Endothelial cell of umbilical vein (primary cell): Measurements from ENCODE around the gene SLC1A7. TPM values are rescaled to one million over a fixed set of nuclear protein-coding genes. Genes with fewer than 3 reads are reported as not detected.

ENCODE experiments used
- BruUV-seq: library from RNA; stranded (reverse); fragments of 400-500 nt; replicated peaks from 2 replicates; lab custom pipeline; 2021; lab: Mats Ljungman, UMichigan
- CTCF ChIA-PET: fragments of 300-600, 350-600 bp; sonication (Branson Sonifier 250); formaldehyde crosslinking; loops from one replicate; lab custom pipeline; 2021; ENCODE audit warnings: antibody characterized with exemption, inconsistent platforms; lab: Charles Lee
- POLR2A ChIA-PET: fragments of 300-600, 350-600 bp; sonication (Branson Sonifier 250); formaldehyde crosslinking; loops from one replicate; lab custom pipeline; 2021; ENCODE audit warnings: antibody characterized with exemption, inconsistent platforms; lab: Charles Lee
- DNase-seq: peaks from one replicate; pipeline ENCODE4 v3.0.0-alpha.2; 2011; ENCODE audit warnings: low read depth, low spot score
- FAIRE-seq: peaks from 2 replicates; lab custom pipeline; 2011; peaks lifted over from hg19 to GRCh38; lab: Jason Lieb, UNC
- H2AFZ ChIP-seq: 2 replicates; pipeline ENCODE4 v1.6.0; 2012; ENCODE audit warnings: low read depth, low read length, control low read depth, inconsistent platforms
- H3K27ac ChIP-seq: 2 replicates; pipeline ENCODE4 v1.5.1; 2011; ENCODE audit warnings: low read depth, mild to moderate bottlenecking, control low read depth, low read length, moderate library complexity; ENCODE audit not compliant: insufficient read depth
- H3K27me3 ChIP-seq, 2 experiments: 2 replicates each; pipeline versions ENCODE4 v1.6.0 to v1.6.1; 2011; ENCODE audit warnings: low read length in 2 of 2, mixed read lengths in 1 of 2; ENCODE audit not compliant: control insufficient read depth in 2 of 2, insufficient read depth in 2 of 2
- H3K36me3 ChIP-seq, 2 experiments: 2 replicates in 1 of 2; 3 replicates in 1 of 2; pipeline ENCODE4 v1.5.1; 2011; ENCODE audit warnings: low read length in 2 of 2, mild to moderate bottlenecking in 1 of 2, moderate library complexity in 1 of 2; ENCODE audit not compliant: control insufficient read depth in 2 of 2, insufficient read depth in 2 of 2; ENCODE audit errors: extremely low read depth in 1 of 2
- H3K4me1 ChIP-seq: 3 replicates; pipeline ENCODE4 v1.5.1; 2011; ENCODE audit warnings: mild to moderate bottlenecking, low read length; ENCODE audit not compliant: control insufficient read depth, insufficient read depth; ENCODE audit errors: extremely low read depth
- H3K4me2 ChIP-seq: 2 replicates; pipeline ENCODE4 v1.6.1; 2011; ENCODE audit warnings: low read length, control low read depth, mixed read lengths; ENCODE audit not compliant: insufficient read depth
- H3K4me3 ChIP-seq, 3 experiments: fragments of 200-600 bp in 1 of 3; sonication (generic), shearing (Covaris generic) in 1 of 3; replicated peaks in 1 of 3; 2 replicates each; pipeline ENCODE4 v1.5.1; 2011 to 2016; ENCODE audit warnings: control low read depth in 3 of 3, low read length in 3 of 3, mild to moderate bottlenecking in 2 of 3, inconsistent platforms in 1 of 3, low read depth in 1 of 3, moderate library complexity in 1 of 3; ENCODE audit not compliant: insufficient read depth in 1 of 3
- H3K79me2 ChIP-seq: 2 replicates; pipeline ENCODE4 v1.6.0; 2012; ENCODE audit warnings: low read length, inconsistent platforms; ENCODE audit not compliant: control insufficient read depth, insufficient read depth
- H3K9ac ChIP-seq: replicated peaks from 2 replicates; pipeline ENCODE3; 2011; ENCODE audit warnings: low read length, control low read depth; ENCODE audit not compliant: insufficient read depth; ENCODE audit errors: extremely low read depth
- H3K9me1 ChIP-seq: replicated peaks from 3 replicates; pipeline ENCODE4 v1.6.0; 2011; ENCODE audit warnings: mild to moderate bottlenecking, low read length; ENCODE audit not compliant: control insufficient read depth, insufficient read depth; ENCODE audit errors: extremely low read depth
- H3K9me3 ChIP-seq: replicated peaks from 2 replicates; pipeline ENCODE4 v1.5.1; 2012; ENCODE audit warnings: low read length, inconsistent platforms; ENCODE audit not compliant: control insufficient read depth, insufficient read depth
- H4K20me1 ChIP-seq: replicated peaks from 2 replicates; pipeline ENCODE3; 2011; ENCODE audit warnings: mild to moderate bottlenecking, low read length; ENCODE audit not compliant: control insufficient read depth, insufficient read depth; ENCODE audit errors: extremely low read depth
- EZH2 ChIP-seq: IDR thresholded peaks from 2 replicates; pipeline ENCODE4 v1.6.1; 2012; ENCODE audit warnings: borderline replicate concordance, low read depth, mild to moderate bottlenecking, moderate library complexity, low read length, inconsistent platforms; ENCODE audit not compliant: severe bottlenecking
- FOS ChIP-seq: IDR thresholded peaks from 2 replicates; pipeline ENCODE4 v1.6.1; 2011; ENCODE audit warnings: mild to moderate bottlenecking, low read length, moderate library complexity, borderline replicate concordance; ENCODE audit not compliant: insufficient read depth
- GATA2 ChIP-seq: IDR thresholded peaks from 2 replicates; pipeline ENCODE4 v1.7.0; 2011; ENCODE audit warnings: low read depth, mild to moderate bottlenecking, moderate library complexity, mixed read lengths, low read length; ENCODE audit not compliant: insufficient read length, insufficient read depth
- JUN ChIP-seq: IDR thresholded peaks from 2 replicates; pipeline ENCODE4 v1.6.1; 2011; ENCODE audit warnings: borderline replicate concordance, low read depth; ENCODE audit not compliant: insufficient read length, insufficient read depth
- MYC ChIP-seq: IDR thresholded peaks from one replicate; pipeline ENCODE4 v1.6.1; 2011; ENCODE audit warnings: mild to moderate bottlenecking, low read depth, low read length
- POLR2A ChIP-seq: IDR thresholded peaks from 2 replicates; pipeline ENCODE4 v1.6.1; 2012; ENCODE audit warnings: low read depth, mild to moderate bottlenecking, control low read depth, low read length
- POLR2AphosphoS5 ChIP-seq: IDR thresholded peaks from 2 replicates; pipeline ENCODE4 v1.6.1; 2012; ENCODE audit warnings: low read depth, mild to moderate bottlenecking, control low read depth, low read length, moderate library complexity; ENCODE audit not compliant: insufficient read depth
- dilution Hi-C: fragments of 300-500 bp; cut with MboI; formaldehyde crosslinking; loops from one replicate; pipeline ENCODE4 v1.15.0; 2019; ENCODE audit warnings: low sequenced_read_pairs; ENCODE audit not compliant: extremely low pct_ligation_motif_present
- intact Hi-C: fragments of 100-400 bp; cut with micrococcal nuclease; formaldehyde crosslinking; loops from one replicate; pipeline ENCODE4 v1.10.0; 2022
- polyA plus RNA-seq, 4 experiments: library from polyadenylated mRNA; depleted of rRNA in 3 of 4; stranded (reverse) in 3 of 4; unstranded in 1 of 4; fragments of >200 nt; gene quantifications; 2 replicates each; pipeline versions ENCODE4 v1.2.1 to v1.2.3, GENCODE V29; 2011 to 2012; ENCODE audit warnings: missing spikeins in 1 of 4
- total RNA-seq: library from RNA; stranded (reverse); gene quantifications from 2 replicates; pipeline ENCODE4 v1.2.3, GENCODE V29; 2021
- TF ChIP-seq, protein P1 (sequence below), 2 donors: IDR thresholded peaks; 1 replicate in 1 of 2; 2 replicates in 1 of 2; pipeline ENCODE4 v1.5.1; 2011; ENCODE audit warnings: low read length in 2 of 2, mild to moderate bottlenecking in 2 of 2, moderate library complexity in 2 of 2, control low read depth in 1 of 2, inconsistent platforms in 1 of 2, low read depth in 1 of 2; ENCODE audit not compliant: insufficient read depth in 1 of 2; ENCODE audit errors: extremely low read depth in 1 of 2
- TF ChIP-seq, protein P2 (sequence below): IDR thresholded peaks from 2 replicates; pipeline ENCODE4 v1.6.1; 2011; ENCODE audit not compliant: insufficient read depth, insufficient read length

The SLC1A7 gene
- total and polyA plus RNA-seq, 2 donors (not counting 3 experiments of a cell fraction or from before 2014, with no cell fraction given) = not detected

DNA sequence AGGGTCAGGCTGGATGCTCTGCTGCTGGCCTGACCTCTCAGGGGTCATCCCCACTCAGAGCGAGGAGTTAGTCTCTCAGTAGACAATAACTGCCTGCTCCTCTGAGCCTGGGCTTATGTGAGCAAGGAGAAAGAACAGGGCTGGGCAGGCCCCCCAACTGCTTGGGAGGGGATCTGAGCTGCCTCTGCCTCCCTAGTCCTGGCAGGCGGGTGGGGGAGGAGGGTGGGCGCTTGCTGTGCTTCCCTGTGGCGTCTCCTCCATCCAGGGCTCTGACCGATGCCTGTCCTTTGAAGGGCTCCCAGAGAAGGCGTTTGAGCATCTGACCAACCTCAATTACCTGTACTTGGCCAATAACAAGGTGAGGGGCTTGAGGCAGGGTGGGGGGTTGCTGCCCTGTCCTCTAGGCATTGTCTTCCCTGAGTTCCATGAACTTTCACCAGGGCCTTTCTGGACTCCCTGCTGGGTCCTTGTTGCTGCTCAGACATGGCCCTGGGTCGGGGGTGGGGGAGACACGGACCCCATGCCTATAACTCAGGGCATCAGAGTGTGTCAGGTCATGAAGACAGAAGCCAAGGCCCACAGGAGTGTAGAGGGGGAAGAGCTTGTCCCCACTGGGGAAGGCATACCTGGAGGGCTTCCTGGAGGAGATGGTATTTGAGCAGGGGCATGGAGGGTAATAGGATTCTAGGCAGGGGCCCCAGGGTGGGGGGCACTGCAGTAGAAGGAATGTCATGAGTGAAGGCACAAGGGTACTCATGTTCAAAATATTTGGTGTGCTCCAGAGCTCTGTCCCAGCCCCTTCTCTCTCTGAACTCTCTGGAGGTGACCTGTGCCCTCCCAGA, 67.9 kb downstream of the SLC1A7 start:
- ChIA-PET POLR2A (no interaction called here), CTCF (no interaction called here)
- BruUV-seq = no TSS peak

More for the DNA sequence above, 67.9 kb downstream of the SLC1A7 start:
- no peaks in the 10 kb centered on the region for H3K4me1 ChIP-seq
- TF ChIP-seq POLR2A (no peak), EZH2 (no peak), POLR2AphosphoS5 (no peak), FOS (no peak), GATA2 (no peak), JUN (no peak), MYC (no peak)
- TF ChIP-seq, protein P1, sequence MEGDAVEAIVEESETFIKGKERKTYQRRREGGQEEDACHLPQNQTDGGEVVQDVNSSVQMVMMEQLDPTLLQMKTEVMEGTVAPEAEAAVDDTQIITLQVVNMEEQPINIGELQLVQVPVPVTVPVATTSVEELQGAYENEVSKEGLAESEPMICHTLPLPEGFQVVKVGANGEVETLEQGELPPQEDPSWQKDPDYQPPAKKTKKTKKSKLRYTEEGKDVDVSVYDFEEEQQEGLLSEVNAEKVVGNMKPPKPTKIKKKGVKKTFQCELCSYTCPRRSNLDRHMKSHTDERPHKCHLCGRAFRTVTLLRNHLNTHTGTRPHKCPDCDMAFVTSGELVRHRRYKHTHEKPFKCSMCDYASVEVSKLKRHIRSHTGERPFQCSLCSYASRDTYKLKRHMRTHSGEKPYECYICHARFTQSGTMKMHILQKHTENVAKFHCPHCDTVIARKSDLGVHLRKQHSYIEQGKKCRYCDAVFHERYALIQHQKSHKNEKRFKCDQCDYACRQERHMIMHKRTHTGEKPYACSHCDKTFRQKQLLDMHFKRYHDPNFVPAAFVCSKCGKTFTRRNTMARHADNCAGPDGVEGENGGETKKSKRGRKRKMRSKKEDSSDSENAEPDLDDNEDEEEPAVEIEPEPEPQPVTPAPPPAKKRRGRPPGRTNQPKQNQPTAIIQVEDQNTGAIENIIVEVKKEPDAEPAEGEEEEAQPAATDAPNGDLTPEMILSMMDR (IDR thresholded peaks at IDR 0.05; ENCODE audit: extremely low read depth in 1 of 2, insufficient read depth in 1 of 2, low read depth in 1 of 2, low read length in 2 of 2) = no peak
- TF ChIP-seq, protein P2, sequence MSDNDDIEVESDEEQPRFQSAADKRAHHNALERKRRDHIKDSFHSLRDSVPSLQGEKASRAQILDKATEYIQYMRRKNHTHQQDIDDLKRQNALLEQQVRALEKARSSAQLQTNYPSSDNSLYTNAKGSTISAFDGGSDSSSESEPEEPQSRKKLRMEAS = no peak
- dilution Hi-C loops (no loop called here), intact Hi-C loops (no loop called here)
- FAIRE-seq = no peak
- no peaks in the 10 kb centered on the region for H3K9me1 ChIP-seq
- DNase-seq = no peak
- H4K20me1 ChIP-seq = no peaks in the 10 kb centered on the region
- H3K27ac ChIP-seq = no peak overlapping the region
- H2AFZ ChIP-seq = no peak overlapping the region
- H3K4me3 ChIP-seq = no peak overlapping the region
- H3K9ac ChIP-seq = no peak overlapping the region
- no peaks in the 10 kb centered on the region for H3K79me2 ChIP-seq
- no peaks in the 10 kb centered on the region for H3K36me3 ChIP-seq
- H3K4me2 ChIP-seq = no peak overlapping the region
- H3K27me3 ChIP-seq = no peaks in the 10 kb centered on the region
- no peaks in the 10 kb centered on the region for H3K9me3 ChIP-seq
